GM18861 (cell line): ENCODE measurements around the gene DIAPH3.

Experiments used
- ATAC-seq: cut with Tn5 transposase; IDR thresholded peaks from one replicate; pipeline ENCODE4 v1.9.1; 2021; ENCODE audit not compliant: unreplicated experiment

DIAPH3 gene

DNA sequence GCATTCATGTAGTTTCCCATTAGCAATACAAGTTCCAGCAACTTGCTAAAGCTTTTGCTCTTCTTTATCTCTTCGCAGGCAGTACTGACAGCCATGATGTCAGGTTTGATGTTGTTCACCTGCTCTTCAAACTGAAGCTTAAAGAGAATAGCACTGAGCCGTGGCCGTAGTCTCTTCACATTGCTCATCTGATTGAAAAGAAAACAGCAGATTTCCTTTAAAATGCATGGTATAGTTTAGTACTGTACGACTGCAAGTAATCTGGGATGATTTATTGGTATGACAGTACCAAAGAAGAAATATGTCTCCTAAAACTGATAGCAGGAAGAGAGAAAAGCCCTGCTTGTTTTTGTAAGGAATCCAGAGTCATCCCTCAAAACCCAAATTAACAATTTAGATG is 284.4 kb downstream of the DIAPH3 start:
- no peak for ATAC-seq

DNA sequence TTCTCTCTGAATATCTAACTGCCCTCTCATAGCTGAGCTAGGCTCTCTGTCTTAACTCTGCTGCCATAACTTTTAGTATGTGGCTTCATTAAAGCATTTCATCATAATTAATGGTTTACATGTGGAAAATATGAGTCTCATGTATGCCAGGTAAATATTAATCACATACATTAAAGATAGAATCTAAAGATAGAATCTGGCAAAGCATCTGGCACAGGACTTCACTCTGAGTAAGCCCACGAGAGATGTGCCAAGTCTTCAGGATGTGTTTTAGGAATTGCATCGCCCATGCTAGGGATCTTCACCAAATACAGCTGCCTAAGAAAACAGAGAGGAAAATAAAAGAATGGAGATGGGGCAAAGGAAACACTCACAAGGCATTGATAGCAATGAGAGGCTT is 285.8 kb downstream of the DIAPH3 start:
- no peak for ATAC-seq

DNA sequence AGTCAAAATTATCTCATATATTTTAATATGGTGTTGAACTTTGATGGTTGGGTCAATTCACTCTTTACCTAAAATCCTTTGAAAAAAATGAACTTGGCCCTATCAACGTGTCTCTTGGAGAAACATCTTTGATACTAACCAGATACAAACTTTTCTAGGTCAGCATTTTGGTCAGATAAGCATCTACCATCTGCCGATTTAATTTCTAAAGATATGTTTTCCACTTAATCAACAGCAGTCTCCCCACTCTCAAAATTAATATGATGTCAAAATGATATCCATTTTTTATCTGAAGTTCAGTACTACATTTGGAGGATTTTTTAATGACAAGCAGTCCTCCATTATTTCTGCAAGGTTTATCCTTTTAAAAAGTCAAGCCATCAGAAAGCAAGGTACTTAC is 288.8 kb downstream of the DIAPH3 start:
- ATAC-seq = no peak

DNA sequence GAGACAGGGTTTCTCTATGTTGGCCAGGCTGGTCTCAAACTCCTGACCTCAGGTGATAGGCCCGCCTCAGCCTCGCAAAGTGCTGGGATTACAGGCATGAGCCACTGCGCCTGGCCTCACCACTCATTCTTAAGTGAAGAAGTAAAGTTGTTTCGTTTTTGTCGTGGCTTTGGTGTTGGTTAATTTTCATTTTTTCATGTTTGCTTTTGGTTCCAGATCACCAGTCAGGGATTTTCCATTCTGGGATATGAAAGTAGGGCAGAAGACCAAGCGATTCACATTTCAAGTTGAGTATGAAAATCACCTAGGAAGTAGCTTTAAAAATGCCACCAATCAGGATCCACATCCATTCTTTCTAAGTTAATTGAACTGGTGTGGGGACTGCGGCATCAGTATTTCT is 289.9 kb downstream of the DIAPH3 start:
- ATAC-seq = no peak

DNA sequence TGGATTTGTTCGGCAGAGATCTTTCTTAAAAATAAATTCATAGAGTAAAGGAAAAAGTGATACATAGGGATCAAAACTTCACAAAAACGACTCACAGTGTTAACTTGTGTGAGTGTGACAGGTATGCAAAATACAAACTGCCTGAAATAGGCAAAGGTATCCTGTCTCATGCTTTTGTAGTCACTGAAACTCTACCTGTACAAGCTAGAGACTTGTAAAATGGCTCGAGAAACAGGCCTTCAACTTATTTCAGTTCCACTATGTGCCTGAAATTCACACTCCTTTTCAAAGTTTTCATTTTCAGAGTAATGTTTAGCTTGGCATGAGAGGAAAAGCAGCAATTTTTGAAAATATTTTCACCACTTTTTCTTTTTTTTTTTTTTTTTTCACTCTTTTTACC is 290.4 kb downstream of the DIAPH3 start:
- ATAC-seq = no peak

DNA sequence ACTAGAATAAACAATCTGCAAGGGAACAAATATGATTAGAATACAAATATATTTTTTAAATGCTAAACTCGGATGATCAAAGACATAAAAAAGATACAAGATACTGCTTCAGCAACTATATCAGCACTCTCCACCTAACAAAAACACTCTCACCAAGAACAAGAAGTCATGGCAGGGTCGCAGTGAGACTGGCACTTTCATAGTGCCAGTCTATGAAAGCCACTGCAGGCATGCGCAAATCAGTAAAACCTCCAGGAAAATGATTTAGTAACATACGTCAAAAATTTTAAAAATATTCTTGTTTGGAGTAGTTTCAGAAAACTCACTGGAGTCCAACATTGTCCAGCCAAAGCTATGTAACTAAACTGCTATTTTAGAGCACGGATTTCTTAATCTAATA is 295.9 kb downstream of the DIAPH3 start:
- no peak for ATAC-seq

DNA sequence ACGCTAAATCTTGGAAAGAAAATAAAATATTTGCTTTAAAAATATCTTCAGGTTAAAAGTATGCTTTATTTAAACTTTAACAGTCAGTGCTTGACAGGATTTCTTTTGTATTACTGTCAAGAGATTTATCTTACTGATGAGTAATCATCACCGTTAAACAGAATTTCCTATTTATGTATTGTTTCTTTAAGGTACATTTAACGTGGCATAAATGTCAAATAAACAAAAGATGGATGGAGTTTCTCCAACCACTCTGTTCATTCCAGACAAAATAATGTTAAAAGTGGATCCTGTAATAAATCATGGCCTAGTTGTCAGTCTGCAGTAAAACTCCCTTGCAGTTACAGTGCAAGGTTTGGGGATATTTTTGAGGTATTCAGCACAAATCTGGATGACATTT is 298.3 kb downstream of the DIAPH3 start:
- no peak for ATAC-seq

DNA sequence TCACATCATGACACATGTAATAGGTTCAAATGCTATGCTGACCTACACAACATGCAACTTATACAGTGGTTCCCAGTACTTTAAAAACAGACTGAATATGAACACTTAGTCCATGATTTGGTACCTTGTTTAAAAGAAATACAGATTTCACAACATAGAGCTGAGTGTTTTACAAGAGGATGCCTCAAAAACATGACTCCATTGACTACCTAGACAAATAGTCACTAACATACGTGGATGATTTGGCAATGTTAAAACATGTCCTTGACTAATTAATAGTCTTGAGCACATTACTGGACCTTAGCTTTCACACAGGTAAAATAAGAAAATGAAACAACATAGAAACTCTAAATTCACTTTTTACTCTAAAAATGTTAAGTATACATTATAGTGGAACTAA is 300.1 kb downstream of the DIAPH3 start:
- no peak for ATAC-seq

DNA sequence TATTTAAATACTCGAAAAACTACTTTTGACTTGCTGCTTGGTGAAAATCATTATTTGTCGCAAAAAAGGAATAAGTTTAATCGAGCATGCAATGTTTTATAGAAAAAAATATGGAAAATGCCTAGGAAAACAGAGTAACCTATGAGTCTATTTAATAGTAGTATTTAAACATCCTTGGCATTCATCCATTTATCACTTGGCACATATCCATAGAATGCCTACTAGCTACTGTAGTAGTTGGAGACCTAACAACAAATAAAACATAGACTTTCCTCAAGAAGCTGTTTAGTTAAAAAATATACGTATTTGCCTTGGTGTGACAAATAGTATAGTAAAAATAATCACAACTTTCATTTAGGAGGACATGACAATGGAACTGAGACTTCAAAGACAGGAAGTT is 302.1 kb downstream of the DIAPH3 start:
- no peak for ATAC-seq

DNA sequence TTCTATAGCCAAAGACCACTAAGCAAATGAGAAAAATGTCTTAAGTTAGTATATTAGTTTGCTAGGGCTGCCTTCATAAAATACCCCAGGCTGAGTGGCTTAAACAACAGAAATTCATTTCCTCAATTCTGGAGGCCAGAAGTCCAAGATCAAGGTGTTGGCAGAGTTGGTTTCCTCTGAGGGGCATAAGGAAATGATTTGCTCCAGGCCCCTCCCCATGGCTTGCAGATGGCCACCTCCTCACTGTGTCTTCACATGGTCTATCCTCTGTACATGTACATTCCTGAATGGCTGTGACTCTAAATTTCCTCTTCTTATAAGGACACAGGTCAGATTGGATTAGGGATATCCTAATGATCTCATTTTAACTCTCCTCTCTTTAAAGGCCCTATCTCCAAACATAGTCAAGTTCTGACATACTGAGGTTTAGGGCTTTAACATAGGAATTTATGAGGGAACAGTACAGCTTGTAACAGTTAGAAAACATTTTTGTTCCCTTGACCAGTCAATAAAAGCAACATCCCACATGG is 307.4 kb downstream of the DIAPH3 start:
- ATAC-seq = no peak

DNA sequence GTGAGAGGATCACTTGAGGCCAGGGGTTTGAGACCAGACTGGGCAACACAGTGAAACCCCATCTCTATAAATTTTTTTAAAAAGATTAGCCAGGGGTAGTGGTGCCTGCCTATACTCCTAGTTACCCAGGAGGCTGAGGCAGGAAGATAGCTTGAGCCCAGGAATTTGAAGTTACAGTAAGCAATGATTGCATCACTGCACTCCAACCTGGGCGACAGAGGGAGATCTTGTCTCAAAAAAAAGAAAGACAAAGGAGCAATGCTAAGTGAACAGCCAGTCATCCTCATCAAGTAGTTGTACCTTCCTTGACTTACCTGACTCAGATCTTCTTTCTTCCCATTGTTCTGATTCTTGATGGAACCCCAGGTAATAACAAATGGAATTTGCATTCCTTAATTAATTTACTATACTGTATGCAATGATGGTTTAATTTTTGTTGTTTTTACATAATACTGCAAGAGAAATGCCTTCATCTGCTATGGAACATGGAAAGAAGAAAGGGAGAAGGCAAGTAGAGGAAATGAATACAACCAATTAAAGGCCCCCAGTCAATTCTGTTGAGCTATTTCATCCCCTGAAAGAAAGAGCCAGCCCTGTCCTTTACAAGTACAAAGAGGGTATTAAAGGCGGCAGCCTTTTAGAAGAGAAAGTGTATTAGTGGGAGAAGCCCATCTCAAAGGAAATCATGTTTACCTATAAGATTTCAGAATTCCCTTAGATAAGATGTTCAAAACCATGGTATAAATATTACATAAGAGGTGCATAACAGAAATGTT is 316.7 kb downstream of the DIAPH3 start:
- ATAC-seq = no peak

DNA sequence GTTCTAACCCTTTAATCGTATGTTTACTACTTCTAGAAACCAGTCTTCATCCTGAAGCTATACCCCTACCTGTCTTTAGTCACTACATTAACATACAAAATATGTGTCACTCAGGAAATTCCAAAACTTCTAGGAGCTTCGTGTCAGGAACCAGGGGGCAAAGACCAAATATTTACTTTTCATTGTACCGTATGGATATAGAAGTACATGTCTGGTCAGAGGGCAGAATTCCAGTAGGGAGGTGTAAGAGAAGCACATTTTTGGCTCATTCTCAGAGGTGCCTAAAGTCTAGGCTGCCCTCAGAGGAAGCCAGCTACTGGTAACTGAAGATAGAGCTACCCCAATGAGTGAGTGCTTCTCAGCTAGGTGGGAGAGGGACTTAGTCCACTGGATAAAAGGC is 320.7 kb downstream of the DIAPH3 start:
- no peak for ATAC-seq

DNA sequence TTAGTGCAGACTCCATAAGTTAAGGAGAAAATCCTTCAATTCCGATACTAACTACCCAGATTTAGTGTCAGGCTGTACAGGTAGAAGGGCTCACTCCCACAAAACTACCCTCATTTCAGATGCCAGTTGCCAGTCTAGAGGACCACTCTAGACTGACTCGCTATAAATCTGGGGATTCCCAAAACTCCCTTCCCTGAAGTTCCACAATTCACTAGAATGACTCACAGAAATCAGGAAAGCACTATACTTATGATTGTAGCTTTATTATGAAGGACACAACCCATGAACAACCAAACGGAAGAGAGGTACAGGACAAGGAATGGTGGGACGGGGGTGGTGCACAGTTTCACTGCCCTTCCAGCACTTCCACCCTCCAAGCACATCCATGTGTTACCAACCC is 321.2 kb downstream of the DIAPH3 start:
- no peak for ATAC-seq

DNA sequence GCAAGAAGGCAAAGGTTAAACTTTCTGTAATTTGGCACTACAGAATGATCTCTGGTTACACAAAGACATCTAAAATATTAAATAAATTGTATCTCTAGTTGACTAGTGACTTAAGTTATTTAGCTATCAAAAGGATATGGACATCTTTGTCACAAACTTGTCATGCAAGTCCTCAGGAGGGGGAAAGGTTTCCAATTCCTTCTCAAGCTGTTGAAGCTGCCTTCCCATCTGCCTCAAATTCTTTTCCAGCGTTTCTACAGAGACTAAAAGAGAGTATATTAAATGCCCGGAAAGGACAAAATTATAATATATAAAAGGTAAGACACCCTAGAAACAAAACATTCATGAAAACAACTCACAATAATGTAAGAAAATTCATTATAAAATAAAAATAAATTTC is 324.5 kb downstream of the DIAPH3 start:
- ATAC-seq = no peak

DNA sequence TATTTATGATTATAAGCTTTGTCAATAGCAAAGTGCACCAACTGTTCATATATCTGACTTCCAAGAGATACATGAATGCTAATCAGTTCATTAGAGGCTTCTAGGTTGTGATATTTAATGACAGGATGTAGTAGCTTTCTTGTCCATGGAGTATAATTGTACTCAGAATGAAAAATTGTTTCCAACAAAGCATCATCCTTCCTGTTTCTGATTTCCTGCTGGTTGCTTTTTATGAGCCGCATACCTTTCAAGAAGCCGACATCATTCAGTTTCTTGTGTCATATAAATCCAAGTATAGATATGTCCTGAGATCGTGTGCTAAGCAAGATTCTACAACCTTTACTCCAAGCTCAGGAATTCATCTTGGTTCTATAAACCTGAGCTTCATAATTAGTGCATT is 326.6 kb downstream of the DIAPH3 start:
- no peak for ATAC-seq

DNA sequence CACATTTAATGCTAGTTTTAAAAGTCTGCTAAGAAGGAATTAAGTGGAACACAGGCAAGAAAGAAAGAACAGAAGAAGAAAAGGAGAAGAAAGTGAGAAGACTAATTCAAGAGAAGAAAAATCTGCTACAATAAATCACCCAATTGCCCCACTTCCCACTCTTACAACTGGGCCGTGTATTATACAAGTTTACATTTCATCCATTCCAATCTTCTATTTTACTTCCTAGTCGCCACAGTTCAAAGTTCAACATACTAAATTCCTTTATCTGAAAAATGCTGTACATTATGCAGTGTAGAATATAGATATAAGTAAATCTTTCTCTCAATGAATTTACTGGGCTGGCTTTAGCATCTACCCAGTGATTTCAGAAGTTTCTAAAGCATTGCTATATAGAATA is 328.2 kb downstream of the DIAPH3 start:
- no peak for ATAC-seq

DNA sequence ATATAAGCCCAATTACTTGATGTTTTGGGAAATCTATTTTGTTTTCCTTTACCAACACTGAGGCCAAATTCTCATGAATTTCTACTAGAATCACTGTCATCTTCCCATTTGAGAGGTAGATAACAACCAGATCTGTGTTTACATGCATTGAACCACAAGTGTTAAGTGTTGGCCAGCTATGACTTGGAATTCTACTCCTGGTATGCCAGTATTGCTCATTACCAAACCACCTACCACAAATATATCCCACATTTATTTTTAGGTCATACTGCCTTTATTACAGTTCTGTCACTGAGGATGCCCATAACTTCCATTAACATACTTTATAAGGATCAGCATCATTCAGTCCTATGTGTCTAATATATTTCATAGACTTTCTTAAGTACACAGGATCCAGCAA is 328.9 kb downstream of the DIAPH3 start:
- no peak for ATAC-seq

DNA sequence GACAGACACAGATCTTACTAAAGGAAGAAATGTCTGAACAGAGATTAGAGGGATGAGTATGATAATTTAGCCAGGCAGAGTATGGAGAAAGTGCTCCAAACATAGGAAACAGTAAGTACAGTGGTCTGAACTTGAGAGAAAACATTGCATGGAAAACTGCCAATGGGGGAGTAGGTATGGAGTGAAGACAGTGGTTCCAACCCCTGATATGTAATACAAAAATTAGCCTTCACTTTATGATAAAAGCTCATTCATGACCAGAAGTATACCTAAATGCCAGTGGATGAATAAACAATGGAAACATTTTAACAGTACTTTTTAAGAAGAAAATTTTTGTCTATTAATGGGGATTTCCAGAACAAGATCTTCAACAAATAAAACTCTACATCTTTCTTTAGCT is 334.0 kb downstream of the DIAPH3 start:
- no peak for ATAC-seq

DNA sequence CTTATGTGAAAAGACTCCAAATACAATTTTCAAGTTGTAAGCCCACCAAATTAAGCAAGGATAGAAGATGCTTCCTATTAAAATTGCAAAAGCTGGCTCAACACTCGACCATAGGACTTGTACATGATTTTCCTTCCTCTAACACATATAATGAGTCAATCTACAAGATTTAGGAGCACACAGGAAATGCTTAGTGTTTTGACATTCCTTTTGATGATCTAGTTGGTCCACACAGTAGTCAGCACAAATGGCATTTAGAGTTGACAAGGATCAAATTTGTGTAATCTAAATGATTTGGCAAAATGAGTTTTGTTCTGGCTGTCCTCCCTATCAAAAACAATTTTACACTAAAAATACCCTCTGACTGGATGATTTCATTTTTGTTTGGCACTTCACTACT is 340.2 kb downstream of the DIAPH3 start:
- no peak for ATAC-seq

DNA sequence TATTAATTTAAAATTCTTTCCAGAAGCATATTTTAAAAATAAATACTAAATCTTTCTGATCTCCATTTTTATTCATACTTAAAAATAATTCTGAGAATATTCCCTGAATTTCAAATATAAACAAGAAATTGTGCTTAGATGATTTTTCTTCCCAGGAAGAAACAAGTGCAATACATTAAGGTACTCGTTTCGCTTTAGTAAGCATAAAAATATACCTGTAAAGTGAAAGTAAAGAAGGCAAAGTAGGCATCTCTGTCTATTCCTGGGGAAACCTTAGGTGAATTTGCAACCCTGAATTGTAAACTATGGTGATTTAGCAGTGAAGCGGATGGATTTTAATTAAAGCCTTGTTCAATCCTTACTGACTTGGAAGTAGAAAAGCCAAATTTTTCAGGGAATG is 354.2 kb downstream of the DIAPH3 start:
- no peak for ATAC-seq

DNA sequence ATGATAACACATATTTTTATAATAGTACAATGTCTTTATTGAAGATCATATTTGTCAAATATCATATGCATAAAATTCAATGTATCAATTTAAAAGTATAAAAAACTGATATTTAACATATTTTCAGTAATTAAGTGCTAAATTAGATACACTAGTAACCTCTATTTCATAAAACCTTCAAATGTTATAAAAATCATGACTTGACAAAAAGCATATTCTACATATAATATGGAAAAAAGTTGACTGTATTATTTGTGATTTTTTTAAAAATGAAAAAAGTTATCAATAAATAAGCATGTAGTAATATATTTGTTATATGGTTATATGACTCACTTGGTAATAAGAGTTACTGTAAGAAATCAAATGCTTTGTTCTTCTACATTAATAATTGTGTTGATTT is 356.9 kb downstream of the DIAPH3 start:
- ATAC-seq = no peak

DNA sequence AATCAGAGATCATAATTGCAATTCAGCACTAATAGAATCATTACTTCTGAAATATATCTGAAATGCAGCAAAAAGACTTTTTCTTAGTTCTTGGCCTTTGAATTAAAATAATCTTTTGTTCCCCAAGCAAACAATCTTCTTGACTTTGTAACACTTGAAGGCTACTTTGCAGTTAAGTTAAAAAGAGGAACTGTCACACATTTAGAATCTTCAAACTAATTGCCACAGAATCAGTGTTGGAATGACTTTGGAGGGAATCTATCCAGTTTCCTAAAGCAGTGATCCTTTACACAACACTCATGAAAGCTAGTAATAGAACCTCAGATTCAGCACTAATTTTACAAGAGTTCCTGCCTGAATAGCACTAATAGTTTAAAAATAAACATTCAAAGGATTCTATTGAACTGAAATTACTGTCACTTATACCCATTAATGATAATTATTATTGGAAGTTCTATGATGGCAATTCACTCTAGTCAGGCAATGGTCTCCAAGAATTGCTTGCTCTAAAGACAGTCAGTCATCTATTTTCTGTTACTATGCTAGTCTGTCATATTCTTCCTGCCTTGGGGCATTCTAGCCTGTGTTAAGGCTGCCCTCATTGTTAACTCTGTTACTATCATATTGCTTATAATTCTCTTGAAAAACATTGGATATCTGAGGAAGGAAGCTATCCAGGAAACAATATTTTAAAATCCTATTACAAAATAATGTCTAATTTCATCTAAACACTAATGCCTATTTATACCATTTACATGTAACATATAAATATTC is 362.4 kb downstream of the DIAPH3 start:
- ATAC-seq = no peak
